Hematopoietic multipotent progenitor cell treated with erythropoietin and hydrocortisone succinate and interleukin-3 and kit ligand, for 6 days (in vitro differentiated cells): ENCODE results near the gene STAM2.

Experiments used
- DNase-seq: peaks from one replicate; pipeline ENCODE4 v3.0.0-alpha.2; 2015

Gene STAM2

DNA sequence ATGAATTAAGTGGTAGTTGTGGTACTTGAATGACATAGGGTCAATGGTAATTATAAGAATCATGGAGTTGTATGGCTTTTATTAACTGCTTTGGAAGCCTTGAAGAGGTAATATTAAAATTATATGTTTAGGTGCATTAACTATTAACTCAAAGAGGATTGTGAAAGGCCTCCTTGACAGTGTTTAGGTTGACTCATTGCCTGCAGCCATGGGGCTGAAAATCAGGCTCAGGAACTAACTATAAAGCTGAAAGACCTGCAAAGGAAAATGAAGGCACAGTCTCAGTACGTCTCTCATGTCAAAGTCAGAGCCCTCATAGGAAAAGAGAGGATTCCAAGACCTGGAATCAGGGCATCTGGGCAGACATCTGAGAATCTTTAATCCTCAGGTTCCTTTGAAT lies 107.7 kb downstream of the STAM2 start:
- no peak for DNase-seq
